ENCODE data around the gene DYRK1A. TPM values are rescaled to one million over a fixed set of nuclear protein-coding genes. Genes with fewer than 3 reads are reported as not detected.

Gene DYRK1A
- total and polyA plus RNA-seq, 10 of the 15 experiments (the other 5 are each of a cell fraction or from before 2014, with no cell fraction given): 2.4 to 68.6 (median 30.7) TPM

DNA sequence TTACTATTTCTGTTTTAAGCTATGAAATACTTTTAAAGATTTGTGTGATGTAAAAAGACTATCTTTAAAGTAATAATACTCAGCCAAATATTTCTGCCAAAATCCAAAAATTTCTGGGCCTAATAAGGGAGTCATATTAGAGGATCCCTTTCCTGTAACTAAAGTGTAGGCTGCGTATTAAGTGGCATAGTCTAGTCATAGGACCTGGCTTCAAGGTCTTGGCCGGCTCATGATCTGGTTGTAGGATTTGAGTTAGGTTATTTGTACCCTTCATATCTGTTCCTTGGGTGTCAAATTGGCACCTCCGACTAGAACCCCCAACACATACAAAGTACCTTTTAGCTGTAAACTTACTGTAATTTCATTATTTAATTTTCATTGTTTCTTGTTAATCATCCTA lies 107.8 kb downstream of the DYRK1A start (continued):
- TF ChIP-seq WRNIP1 (IDR thresholded peaks at IDR 0.05; ENCODE audit: borderline replicate concordance, low read depth, low read length) (no peak), HDGF (IDR thresholded peaks at IDR 0.05) (no peak), POLR2AphosphoS5 (IDR thresholded peaks at IDR 0.05; ENCODE audit: low read length) (no peak)

DNA sequence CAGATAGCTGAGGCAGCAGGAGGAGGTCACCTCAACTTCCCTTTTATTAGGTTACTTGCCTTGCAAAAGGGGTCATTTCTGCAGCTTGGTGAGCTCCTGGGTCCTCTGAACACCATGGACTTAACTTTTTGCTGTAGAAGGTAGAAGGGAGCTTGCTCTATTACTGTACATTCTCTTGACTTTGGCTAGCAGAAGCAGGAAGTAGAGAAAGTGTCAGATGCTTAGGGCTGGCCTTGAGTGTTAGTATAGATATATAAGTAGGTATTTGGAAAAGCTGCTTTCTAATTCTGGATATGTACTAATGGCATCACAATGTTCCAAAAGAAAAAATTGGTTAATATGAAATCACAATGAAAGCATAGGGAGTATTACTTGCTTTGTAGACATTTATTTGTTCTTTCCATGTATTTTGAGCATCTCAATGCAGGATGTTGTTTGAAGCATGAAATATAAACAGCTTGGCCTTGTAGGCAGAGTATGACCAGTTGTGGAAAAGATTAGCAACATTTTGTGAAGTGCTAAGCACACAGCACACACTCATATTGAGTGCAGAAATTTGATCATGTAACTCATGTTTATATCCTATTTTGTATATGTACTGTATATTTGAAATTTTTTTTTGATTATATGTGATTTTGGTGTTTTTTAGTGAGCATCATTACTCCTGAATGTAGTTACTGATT lies 108.8 kb downstream of the DYRK1A start:
- ChIA-PET POLR2A (interaction anchor here (0.6 to 1.1 kb wide), 3 partner anchors 62 to 148 kb away, joined by 3 to 4 read pairs (median 4); no protein-coding TSS in a partner anchor), RAD21 (ENCODE audit: unreplicated experiment) (interaction anchor here (1.0 to 1.5 kb wide), 3 partner anchors 9 to 309 kb away, joined by 3 to 5 read pairs (median 5); no protein-coding TSS in a partner anchor), SMC1A (ENCODE audit: uncharacterized antibody, unreplicated experiment) (interaction anchor here (0.7 to 2.8 kb wide), 10 partner anchors 9 to 308 kb away, joined by 3 to 11 read pairs (median 6); no protein-coding TSS in a partner anchor), CTCF (interaction anchor here (0.8 to 1.5 kb wide), 3 partner anchors 9 to 16 kb away, joined by 3 to 9 read pairs (median 4); no protein-coding TSS in a partner anchor)
- in situ Hi-C loops (cut with MboI) (no loop called here), intact Hi-C loops (cut with micrococcal nuclease; ENCODE audit: unreplicated experiment) (no loop called here)
- FAIRE-seq (no peak), DNase-seq (ENCODE audit: low read depth, low spot score) (no peak), ATAC-seq (peak; percentile 26; the same call in 2 of the 3 replicates)
- BruUV-seq (replicated peaks): no TSS peak
- H3K27ac ChIP-seq (ENCODE audit: control insufficient read depth, insufficient read depth): no peak overlapping the region
- H4K20me1 ChIP-seq (ENCODE audit: control insufficient read depth, insufficient read depth): peaks cover 3% of the 10 kb centered on the region; the same call in 1 of the 2 replicates
- peaks cover 4 to 20% of the 10 kb centered on the region in 2 experiments; a peak in 3 of 4 replicates for H3K36me3 ChIP-seq (ENCODE audit: control insufficient read depth in 2 of 2, insufficient read depth in 2 of 2, low read length in 1 of 2)
- H3K79me2 ChIP-seq (ENCODE audit: control insufficient read depth, insufficient read depth, low read length): peaks cover 51% of the 10 kb centered on the region
- no peaks in the 10 kb centered on the region for H3K4me1 ChIP-seq (ENCODE audit: control insufficient read depth, insufficient read depth, low read length)
- H3K27me3 ChIP-seq (replicated peaks in 1 of 2; ENCODE audit: control insufficient read depth in 2 of 2, insufficient read depth in 2 of 2, low read length in 1 of 2): no peaks in the 10 kb centered on the region
- no peak overlapping the region for H3K4me2 ChIP-seq (ENCODE audit: control insufficient read depth, insufficient read depth)
- no peaks in the 10 kb centered on the region for H3K9me3 ChIP-seq (replicated peaks; ENCODE audit: control insufficient read depth, insufficient read depth, low read length)
- no peak overlapping the region for H2AFZ ChIP-seq (ENCODE audit: control insufficient read depth, low read depth, low read length)
- H3K4me3 ChIP-seq: no peak overlapping the region
- H3K9ac ChIP-seq (ENCODE audit: control insufficient read depth, insufficient read depth, low read length): no peak overlapping the region
- TF ChIP-seq CHD1 (IDR thresholded peaks at IDR 0.05; ENCODE audit: low read depth, low read length) (no peak), HDAC2 (IDR thresholded peaks at IDR 0.05) (no peak), KAT2A (conservative IDR thresholded peaks at IDR 0.05; ENCODE audit: control insufficient read depth, low read depth, low read length) (no peak), LARP7 (IDR thresholded peaks at IDR 0.05) (no peak), SIN3A (IDR thresholded peaks at IDR 0.05; ENCODE audit: low read depth, low read length) (no peak)
- TF ChIP-seq, protein P1, sequence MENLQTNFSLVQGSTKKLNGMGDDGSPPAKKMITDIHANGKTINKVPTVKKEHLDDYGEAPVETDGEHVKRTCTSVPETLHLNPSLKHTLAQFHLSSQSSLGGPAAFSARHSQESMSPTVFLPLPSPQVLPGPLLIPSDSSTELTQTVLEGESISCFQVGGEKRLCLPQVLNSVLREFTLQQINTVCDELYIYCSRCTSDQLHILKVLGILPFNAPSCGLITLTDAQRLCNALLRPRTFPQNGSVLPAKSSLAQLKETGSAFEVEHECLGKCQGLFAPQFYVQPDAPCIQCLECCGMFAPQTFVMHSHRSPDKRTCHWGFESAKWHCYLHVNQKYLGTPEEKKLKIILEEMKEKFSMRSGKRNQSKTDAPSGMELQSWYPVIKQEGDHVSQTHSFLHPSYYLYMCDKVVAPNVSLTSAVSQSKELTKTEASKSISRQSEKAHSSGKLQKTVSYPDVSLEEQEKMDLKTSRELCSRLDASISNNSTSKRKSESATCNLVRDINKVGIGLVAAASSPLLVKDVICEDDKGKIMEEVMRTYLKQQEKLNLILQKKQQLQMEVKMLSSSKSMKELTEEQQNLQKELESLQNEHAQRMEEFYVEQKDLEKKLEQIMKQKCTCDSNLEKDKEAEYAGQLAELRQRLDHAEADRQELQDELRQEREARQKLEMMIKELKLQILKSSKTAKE (IDR thresholded peaks at IDR 0.05; ENCODE audit: low read depth, poor library complexity, severe bottlenecking): no peak
- TF ChIP-seq, protein P2, sequence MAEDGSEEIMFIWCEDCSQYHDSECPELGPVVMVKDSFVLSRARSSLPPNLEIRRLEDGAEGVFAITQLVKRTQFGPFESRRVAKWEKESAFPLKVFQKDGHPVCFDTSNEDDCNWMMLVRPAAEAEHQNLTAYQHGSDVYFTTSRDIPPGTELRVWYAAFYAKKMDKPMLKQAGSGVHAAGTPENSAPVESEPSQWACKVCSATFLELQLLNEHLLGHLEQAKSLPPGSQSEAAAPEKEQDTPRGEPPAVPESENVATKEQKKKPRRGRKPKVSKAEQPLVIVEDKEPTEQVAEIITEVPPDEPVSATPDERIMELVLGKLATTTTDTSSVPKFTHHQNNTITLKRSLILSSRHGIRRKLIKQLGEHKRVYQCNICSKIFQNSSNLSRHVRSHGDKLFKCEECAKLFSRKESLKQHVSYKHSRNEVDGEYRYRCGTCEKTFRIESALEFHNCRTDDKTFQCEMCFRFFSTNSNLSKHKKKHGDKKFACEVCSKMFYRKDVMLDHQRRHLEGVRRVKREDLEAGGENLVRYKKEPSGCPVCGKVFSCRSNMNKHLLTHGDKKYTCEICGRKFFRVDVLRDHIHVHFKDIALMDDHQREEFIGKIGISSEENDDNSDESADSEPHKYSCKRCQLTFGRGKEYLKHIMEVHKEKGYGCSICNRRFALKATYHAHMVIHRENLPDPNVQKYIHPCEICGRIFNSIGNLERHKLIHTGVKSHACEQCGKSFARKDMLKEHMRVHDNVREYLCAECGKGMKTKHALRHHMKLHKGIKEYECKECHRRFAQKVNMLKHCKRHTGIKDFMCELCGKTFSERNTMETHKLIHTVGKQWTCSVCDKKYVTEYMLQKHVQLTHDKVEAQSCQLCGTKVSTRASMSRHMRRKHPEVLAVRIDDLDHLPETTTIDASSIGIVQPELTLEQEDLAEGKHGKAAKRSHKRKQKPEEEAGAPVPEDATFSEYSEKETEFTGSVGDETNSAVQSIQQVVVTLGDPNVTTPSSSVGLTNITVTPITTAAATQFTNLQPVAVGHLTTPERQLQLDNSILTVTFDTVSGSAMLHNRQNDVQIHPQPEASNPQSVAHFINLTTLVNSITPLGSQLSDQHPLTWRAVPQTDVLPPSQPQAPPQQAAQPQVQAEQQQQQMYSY (CRISPR knock-in tag; IDR thresholded peaks at IDR 0.05): no peak
- TF ChIP-seq, protein P3, sequence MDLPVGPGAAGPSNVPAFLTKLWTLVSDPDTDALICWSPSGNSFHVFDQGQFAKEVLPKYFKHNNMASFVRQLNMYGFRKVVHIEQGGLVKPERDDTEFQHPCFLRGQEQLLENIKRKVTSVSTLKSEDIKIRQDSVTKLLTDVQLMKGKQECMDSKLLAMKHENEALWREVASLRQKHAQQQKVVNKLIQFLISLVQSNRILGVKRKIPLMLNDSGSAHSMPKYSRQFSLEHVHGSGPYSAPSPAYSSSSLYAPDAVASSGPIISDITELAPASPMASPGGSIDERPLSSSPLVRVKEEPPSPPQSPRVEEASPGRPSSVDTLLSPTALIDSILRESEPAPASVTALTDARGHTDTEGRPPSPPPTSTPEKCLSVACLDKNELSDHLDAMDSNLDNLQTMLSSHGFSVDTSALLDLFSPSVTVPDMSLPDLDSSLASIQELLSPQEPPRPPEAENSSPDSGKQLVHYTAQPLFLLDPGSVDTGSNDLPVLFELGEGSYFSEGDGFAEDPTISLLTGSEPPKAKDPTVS (IDR thresholded peaks at IDR 0.05; ENCODE audit: low read depth, low read length): no peak

Data from GM12878 (cell line).